Fibroblast of lung (primary cell): ENCODE measurements around the gene TCAIM. TPM values are rescaled to one million over a fixed set of nuclear protein-coding genes. Genes with fewer than 3 reads are reported as not detected.

Experiments used
- DNase-seq, 2 donors: peaks; one replicate each; pipeline versions ENCODE4 v3.0.0 to v3.0.0-alpha.2; 2010; ENCODE audit warnings: low read depth in 2 of 2
- H2AFZ ChIP-seq: 2 replicates; pipeline ENCODE4 v1.5.1; 2012; ENCODE audit warnings: low read length, control low read depth, inconsistent platforms
- H3K27ac ChIP-seq: 2 replicates; pipeline ENCODE4 v1.5.1; 2011; ENCODE audit warnings: low read length, control low read depth; ENCODE audit not compliant: insufficient read depth
- H3K27me3 ChIP-seq: 2 replicates; pipeline ENCODE4 v1.5.1; 2011; ENCODE audit warnings: mild to moderate bottlenecking, low read length; ENCODE audit not compliant: control insufficient read depth, insufficient read depth
- H3K36me3 ChIP-seq: 2 replicates; pipeline ENCODE4 v1.5.1; 2011; ENCODE audit warnings: low read length; ENCODE audit not compliant: control insufficient read depth, insufficient read depth
- H3K4me1 ChIP-seq: 2 replicates; pipeline ENCODE4 v1.5.1; 2011; ENCODE audit warnings: low read length; ENCODE audit not compliant: control insufficient read depth, insufficient read depth; ENCODE audit errors: extremely low read depth
- H3K4me2 ChIP-seq: 2 replicates; pipeline ENCODE4 v1.5.1; 2011; ENCODE audit warnings: low read length, control low read depth; ENCODE audit not compliant: insufficient read depth; ENCODE audit errors: extremely low read depth
- H3K4me3 ChIP-seq, 4 experiments: fragments of 200-600 bp in 1 of 4; sonication (generic) in 1 of 4; replicated peaks in 1 of 4; 2 replicates each; pipeline ENCODE4 v1.5.1; 2011 to 2016; ENCODE audit warnings: low read length in 4 of 4, low read depth in 3 of 4, mild to moderate bottlenecking in 3 of 4, control low read depth in 2 of 4, inconsistent platforms in 1 of 4, mixed read lengths in 1 of 4; ENCODE audit not compliant: insufficient read depth in 1 of 4; ENCODE audit errors: control extremely low read depth in 1 of 4
- H3K79me2 ChIP-seq: 2 replicates; pipeline ENCODE4 v1.5.1; 2012; ENCODE audit warnings: mild to moderate bottlenecking, low read length, inconsistent platforms; ENCODE audit not compliant: control insufficient read depth, insufficient read depth
- H3K9ac ChIP-seq: 2 replicates; pipeline ENCODE4 v1.5.1; 2011; ENCODE audit warnings: mild to moderate bottlenecking, low read length, control low read depth; ENCODE audit not compliant: insufficient read depth
- H3K9me3 ChIP-seq: 2 replicates; pipeline ENCODE4 v1.5.1; 2012; ENCODE audit warnings: low read depth, low read length; ENCODE audit not compliant: control insufficient read depth, insufficient read depth
- H4K20me1 ChIP-seq: 2 replicates; pipeline ENCODE4 v1.5.1; 2011; ENCODE audit warnings: low read length; ENCODE audit not compliant: control insufficient read depth, insufficient read depth; ENCODE audit errors: extremely low read depth
- CTCF ChIP-seq, 2 donors: IDR thresholded peaks in 1 of 2; conservative IDR thresholded peaks in 1 of 2; 1 replicate in 1 of 2; 2 replicates in 1 of 2; pipeline ENCODE4 v1.5.1; 2011 to 2012; ENCODE audit warnings: low read length in 2 of 2, control low read depth in 1 of 2, inconsistent platforms in 1 of 2, low read depth in 1 of 2, mild to moderate bottlenecking in 1 of 2
- EZH2 ChIP-seq: IDR thresholded peaks from 2 replicates; pipeline ENCODE4 v1.5.1; 2012; ENCODE audit warnings: low read length, control low read depth, mild to moderate bottlenecking; ENCODE audit errors: missing control alignments
- polyA plus RNA-seq, 2 donors: library from polyadenylated mRNA; depleted of rRNA in 1 of 2; stranded (reverse) in 1 of 2; unstranded in 1 of 2; fragments of >200 nt; gene quantifications; 2 replicates each; pipeline ENCODE4 v1.2.1, GENCODE V29; 2011 to 2012; ENCODE audit warnings: missing spikeins in 1 of 2
- total RNA-seq: library from RNA; depleted of rRNA; stranded (reverse); fragments of >200 nt; gene quantifications from 2 replicates; pipeline ENCODE4 v1.2.1, GENCODE V29; 2014

Gene TCAIM
- total and polyA plus RNA-seq, 2 donors (not counting 1 experiment from before 2014, with no cell fraction given): 29.8 to 46.6 TPM

GRCh38 chr3:44420676-44421075 lies 82.1 kb downstream of the TCAIM start:
- no peak for TF ChIP-seq CTCF (conservative IDR thresholded peaks at IDR 0.05 in 1 of 2, IDR thresholded peaks at IDR 0.05 in 1 of 2; ENCODE audit: low read depth in 1 of 2, low read length in 2 of 2)
- no peak for TF ChIP-seq EZH2
- no peak for DNase-seq
- no peak overlapping the region for H3K4me2 ChIP-seq
- no peaks in the 10 kb centered on the region for H4K20me1 ChIP-seq
- H3K4me1 ChIP-seq: no peaks in the 10 kb centered on the region
- H2AFZ ChIP-seq: no peak overlapping the region
- no peaks in the 10 kb centered on the region for H3K36me3 ChIP-seq
- H3K4me3 ChIP-seq: no peak overlapping the region
- no peak overlapping the region for H3K27ac ChIP-seq
- no peaks in the 10 kb centered on the region for H3K79me2 ChIP-seq
- H3K27me3 ChIP-seq: no peaks in the 10 kb centered on the region
- H3K9me3 ChIP-seq: no peaks in the 10 kb centered on the region
- no peak overlapping the region for H3K9ac ChIP-seq

- H3K4me3 ChIP-seq: no peak overlapping the region
- no peak overlapping the region for H3K9ac ChIP-seq
- H4K20me1 ChIP-seq: no peaks in the 10 kb centered on the region
- H3K9me3 ChIP-seq: no peaks in the 10 kb centered on the region
- TF ChIP-seq EZH2: no peak
- no peak for TF ChIP-seq CTCF (conservative IDR thresholded peaks at IDR 0.05 in 1 of 2, IDR thresholded peaks at IDR 0.05 in 1 of 2; ENCODE audit: low read depth in 1 of 2, low read length in 2 of 2)
- no peak for DNase-seq
- no peaks in the 10 kb centered on the region for H3K27me3 ChIP-seq
- H3K4me2 ChIP-seq: no peak overlapping the region
- no peaks in the 10 kb centered on the region for H3K36me3 ChIP-seq
- H3K4me1 ChIP-seq: no peaks in the 10 kb centered on the region
- H3K79me2 ChIP-seq: no peaks in the 10 kb centered on the region
- no peak overlapping the region for H2AFZ ChIP-seq
- no peak overlapping the region for H3K27ac ChIP-seq
Measured at GRCh38 chr3:44421280-44421679, 82.7 kb downstream of the TCAIM start.

GRCh38 chr3:44424758-44425157 lies 86.2 kb downstream of the TCAIM start:
- no peak for DNase-seq
- no peak overlapping the region for H2AFZ ChIP-seq
- H4K20me1 ChIP-seq: no peaks in the 10 kb centered on the region
- TF ChIP-seq CTCF (conservative IDR thresholded peaks at IDR 0.05 in 1 of 2, IDR thresholded peaks at IDR 0.05 in 1 of 2; ENCODE audit: low read depth in 1 of 2, low read length in 2 of 2) (no peak), EZH2 (no peak)
- no peaks in the 10 kb centered on the region for H3K4me1 ChIP-seq
- H3K36me3 ChIP-seq: no peaks in the 10 kb centered on the region
- H3K4me2 ChIP-seq: no peak overlapping the region
- H3K9ac ChIP-seq: no peak overlapping the region
- no peaks in the 10 kb centered on the region for H3K9me3 ChIP-seq
- no peak overlapping the region for H3K4me3 ChIP-seq
- H3K79me2 ChIP-seq: no peaks in the 10 kb centered on the region
- no peaks in the 10 kb centered on the region for H3K27me3 ChIP-seq
- H3K27ac ChIP-seq: no peak overlapping the region
